Measurements from ENCODE around the gene MBD4. TPM values are rescaled to one million over a fixed set of nuclear protein-coding genes. Genes with fewer than 3 reads are reported as not detected.

Gene MBD4
- polyA plus RNA-seq, 1 donor (not counting 4 experiments of a cell fraction or from before 2014, with no cell fraction given): 35.0 TPM

- H3K27ac ChIP-seq (ENCODE audit: control insufficient read depth, insufficient read depth, low read length): no peak overlapping the region
- no peak overlapping the region for H3K4me2 ChIP-seq (ENCODE audit: control insufficient read depth, extremely low read depth, insufficient read depth, low read depth, low read length)
- H3K79me2 ChIP-seq (ENCODE audit: control insufficient read depth, insufficient read depth, low read length): no peaks in the 10 kb centered on the region
- H3K27me3 ChIP-seq (ENCODE audit: control insufficient read depth, extremely low read depth, insufficient read depth, low read length): no peaks in the 10 kb centered on the region
- H3K9me3 ChIP-seq (ENCODE audit: control insufficient read depth, low read depth, low read length): no peaks in the 10 kb centered on the region
- TF ChIP-seq CTCF (optimal IDR thresholded peaks at IDR 0.05 in 1 of 3, IDR thresholded peaks at IDR 0.05 in 1 of 3, conservative IDR thresholded peaks at IDR 0.05 in 1 of 3; ENCODE audit: extremely low read depth in 1 of 3, insufficient read depth in 2 of 3, low read length in 3 of 3): no peak
- no peak for TF ChIP-seq EZH2 (IDR thresholded peaks at IDR 0.05; ENCODE audit: low read length)
- H4K20me1 ChIP-seq (ENCODE audit: control insufficient read depth, extremely low read depth, insufficient read depth, low read length): no peaks in the 10 kb centered on the region
- dilution Hi-C loops (cut with MboI; ENCODE audit: extremely low pct_ligation_motif_present, low sequenced_read_pairs): no loop called here
- DNase-seq (ENCODE audit: low read depth, low spot score) (no peak), FAIRE-seq (no peak)
- H3K9me1 ChIP-seq (ENCODE audit: control insufficient read depth, extremely low read depth, insufficient read depth, low read length): no peaks in the 10 kb centered on the region
- no peak overlapping the region for H3K4me3 ChIP-seq (ENCODE audit: control insufficient read depth in 2 of 3, extremely low read depth in 1 of 3, insufficient read depth in 2 of 3, low read depth in 1 of 3, low read length in 3 of 3)
- peaks cover 4% of the 10 kb centered on the region for H3K4me1 ChIP-seq (ENCODE audit: control insufficient read depth, extremely low read depth, insufficient read depth, low read length)
- H3K9ac ChIP-seq (ENCODE audit: control insufficient read depth, extremely low read depth, insufficient read depth, low read length): no peak overlapping the region
- H2AFZ ChIP-seq (ENCODE audit: control insufficient read depth, low read length): no peak overlapping the region
- H3K36me3 ChIP-seq (ENCODE audit: control insufficient read depth in 2 of 2, extremely low read depth in 1 of 2, insufficient read depth in 2 of 2, low read length in 2 of 2): no peaks in the 10 kb centered on the region
Measured at GRCh38 chr3:129412542-129413198, 27.1 kb downstream of the MBD4 start.

- no peak overlapping the region for H3K4me2 ChIP-seq (ENCODE audit: control insufficient read depth, extremely low read depth, insufficient read depth, low read depth, low read length)
- no peak overlapping the region for H2AFZ ChIP-seq (ENCODE audit: control insufficient read depth, low read length)
- H3K9me3 ChIP-seq (ENCODE audit: control insufficient read depth, low read depth, low read length): no peaks in the 10 kb centered on the region
- H3K9ac ChIP-seq (ENCODE audit: control insufficient read depth, extremely low read depth, insufficient read depth, low read length): no peak overlapping the region
- no peaks in the 10 kb centered on the region for H4K20me1 ChIP-seq (ENCODE audit: control insufficient read depth, extremely low read depth, insufficient read depth, low read length)
- H3K27me3 ChIP-seq (ENCODE audit: control insufficient read depth, extremely low read depth, insufficient read depth, low read length): no peaks in the 10 kb centered on the region
- H3K4me3 ChIP-seq (ENCODE audit: control insufficient read depth in 2 of 3, extremely low read depth in 1 of 3, insufficient read depth in 2 of 3, low read depth in 1 of 3, low read length in 3 of 3): no peak overlapping the region
- no peaks in the 10 kb centered on the region for H3K9me1 ChIP-seq (ENCODE audit: control insufficient read depth, extremely low read depth, insufficient read depth, low read length)
- no peak for TF ChIP-seq CTCF (optimal IDR thresholded peaks at IDR 0.05 in 1 of 3, IDR thresholded peaks at IDR 0.05 in 1 of 3, conservative IDR thresholded peaks at IDR 0.05 in 1 of 3; ENCODE audit: extremely low read depth in 1 of 3, insufficient read depth in 2 of 3, low read length in 3 of 3)
- TF ChIP-seq EZH2 (IDR thresholded peaks at IDR 0.05; ENCODE audit: low read length): no peak
- H3K36me3 ChIP-seq (ENCODE audit: control insufficient read depth in 2 of 2, extremely low read depth in 1 of 2, insufficient read depth in 2 of 2, low read length in 2 of 2): no peaks in the 10 kb centered on the region
- H3K79me2 ChIP-seq (ENCODE audit: control insufficient read depth, insufficient read depth, low read length): no peaks in the 10 kb centered on the region
- H3K27ac ChIP-seq (ENCODE audit: control insufficient read depth, insufficient read depth, low read length): no peak overlapping the region
- DNase-seq (ENCODE audit: low read depth, low spot score) (no peak), FAIRE-seq (no peak)
- dilution Hi-C loops (cut with MboI; ENCODE audit: extremely low pct_ligation_motif_present, low sequenced_read_pairs): no loop called here
- peaks cover 4% of the 10 kb centered on the region for H3K4me1 ChIP-seq (ENCODE audit: control insufficient read depth, extremely low read depth, insufficient read depth, low read length)
Measured at GRCh38 chr3:129410971-129411370, 28.8 kb downstream of the MBD4 start.
